ENCODE results near the gene SF3A1. TPM values are rescaled to one million over a fixed set of nuclear protein-coding genes. Genes with fewer than 3 reads are reported as not detected.

SF3A1 gene
- total RNA-seq, 2 experiments from 2014 or later = 220 to 233 TPM

- peak overlapping the region; percentile 76 for H3K4me3 Mint-ChIP-seq
- no peaks in the 10 kb centered on the region for H3K9me3 Mint-ChIP-seq
- POLR2A ChIA-PET = interaction anchor here (0.6 to 9.4 kb wide), 6 partner anchors 13 to 93 kb away, joined by 3 to 160 read pairs (median 6); partner anchors contain the start of genes CASTOR1, CCDC157, SF3A1 and TBC1D10A
- H3K4me1 Mint-ChIP-seq = peaks cover 78% of the 10 kb centered on the region
- H3K27me3 Mint-ChIP-seq = no peaks in the 10 kb centered on the region
- DNase-seq (no peak), ATAC-seq (ENCODE audit: low read depth) (peak; percentile 49)
- peaks cover 38% of the 10 kb centered on the region for H3K36me3 Mint-ChIP-seq
- H3K27ac Mint-ChIP-seq = peak overlapping the region; percentile 88
Measured at GRCh38 chr22:30309951-30310741, 46.5 kb downstream of the SF3A1 start.

GRCh38 chr22:30308518-30309230 lies 48.0 kb downstream of the SF3A1 start:
- H3K27me3 Mint-ChIP-seq = no peaks in the 10 kb centered on the region
- DNase-seq = no peak
- peaks cover 33% of the 10 kb centered on the region for H3K36me3 Mint-ChIP-seq
- H3K9me3 Mint-ChIP-seq = no peaks in the 10 kb centered on the region
- H3K4me1 Mint-ChIP-seq = peaks cover 82% of the 10 kb centered on the region
- ATAC-seq (ENCODE audit: low read depth) = no peak
- peak overlapping the region; percentile 52 for H3K4me3 Mint-ChIP-seq
- POLR2A ChIA-PET = interaction anchor here (0.6 to 9.4 kb wide), 6 partner anchors 12 to 69 kb away, joined by 3 to 160 read pairs (median 10); partner anchors contain the start of genes CASTOR1, CCDC157, SF3A1 and TBC1D10A
- peak overlapping the region; percentile 80 for H3K27ac Mint-ChIP-seq

GRCh38 chr22:30308093-30308492 lies 48.6 kb downstream of the SF3A1 start:
- Mint-ChIP-seq H3K36me3 (peaks cover 37% of the 10 kb centered on the region), H3K27me3 (no peaks in the 10 kb centered on the region), H3K4me1 (peaks cover 88% of the 10 kb centered on the region), H3K27ac (peak overlapping the region; percentile 80), H3K4me3 (peak overlapping the region; percentile 52), H3K9me3 (no peaks in the 10 kb centered on the region)
- DNase-seq = no peak
- no peak for ATAC-seq (ENCODE audit: low read depth)
- POLR2A ChIA-PET = interaction anchor here (0.7 to 9.4 kb wide), 3 partner anchors 15 to 48 kb away, joined by 3 to 160 read pairs (median 110); partner anchors contain the start of genes CASTOR1, CCDC157, SF3A1 and TBC1D10A

- H3K27ac Mint-ChIP-seq = peak overlapping the region; percentile 80
- peak overlapping the region; percentile 73 for H3K4me3 Mint-ChIP-seq
- ATAC-seq (ENCODE audit: low read depth) = peak; percentile 8
- POLR2A ChIA-PET = interaction anchor here (1.0 to 9.4 kb wide), 7 partner anchors 9 to 117 kb away, joined by 3 to 160 read pairs (median 14); partner anchors contain the start of genes CASTOR1, CCDC157, SF3A1 and TBC1D10A
- DNase-seq = no peak
- no peaks in the 10 kb centered on the region for H3K9me3 Mint-ChIP-seq
- H3K36me3 Mint-ChIP-seq = peaks cover 34% of the 10 kb centered on the region
- H3K27me3 Mint-ChIP-seq = no peaks in the 10 kb centered on the region
- H3K4me1 Mint-ChIP-seq = peaks cover 88% of the 10 kb centered on the region
Measured at GRCh38 chr22:30307041-30307574, 49.6 kb downstream of the SF3A1 start.

- peaks cover 87% of the 10 kb centered on the region for H3K4me1 Mint-ChIP-seq
- DNase-seq (no peak), ATAC-seq (ENCODE audit: low read depth) (peak; percentile 25)
- no peaks in the 10 kb centered on the region for H3K9me3 Mint-ChIP-seq
- H3K27ac Mint-ChIP-seq = peak overlapping the region; percentile 80
- H3K36me3 Mint-ChIP-seq = peaks cover 34% of the 10 kb centered on the region
- peak overlapping the region; percentile 73 for H3K4me3 Mint-ChIP-seq
- no peaks in the 10 kb centered on the region for H3K27me3 Mint-ChIP-seq
- POLR2A ChIA-PET = interaction anchor here (1.0 to 9.4 kb wide), 7 partner anchors 10 to 117 kb away, joined by 3 to 160 read pairs (median 14); partner anchors contain the start of genes CASTOR1, CCDC157, SF3A1 and TBC1D10A
Measured at GRCh38 chr22:30306627-30307011, 50.1 kb downstream of the SF3A1 start.

- H3K27ac Mint-ChIP-seq = peak overlapping the region; percentile 80
- POLR2A ChIA-PET = interaction anchor here (1.0 to 9.4 kb wide), 8 partner anchors 10 to 118 kb away, joined by 3 to 160 read pairs (median 12); partner anchors contain the start of genes CASTOR1, CCDC157, SF3A1 and TBC1D10A
- H3K36me3 Mint-ChIP-seq = peaks cover 36% of the 10 kb centered on the region
- no peak for DNase-seq
- no peaks in the 10 kb centered on the region for H3K9me3 Mint-ChIP-seq
- H3K4me3 Mint-ChIP-seq = peak overlapping the region; percentile 73
- peak; percentile 27 for ATAC-seq (ENCODE audit: low read depth)
- no peaks in the 10 kb centered on the region for H3K27me3 Mint-ChIP-seq
- H3K4me1 Mint-ChIP-seq = peaks cover 88% of the 10 kb centered on the region
Measured at GRCh38 chr22:30305906-30306626, 50.6 kb downstream of the SF3A1 start.

- Mint-ChIP-seq H3K9me3 (no peaks in the 10 kb centered on the region), H3K36me3 (peaks cover 37% of the 10 kb centered on the region), H3K4me1 (peaks cover 87% of the 10 kb centered on the region), H3K4me3 (peak overlapping the region; percentile 73), H3K27ac (peak overlapping the region; percentile 80), H3K27me3 (no peaks in the 10 kb centered on the region)
- DNase-seq (peak; percentile 66), ATAC-seq (ENCODE audit: low read depth) (peak; percentile 85)
- POLR2A ChIA-PET = interaction anchor here (0.8 to 9.4 kb wide), 9 partner anchors 10 to 118 kb away, joined by 3 to 160 read pairs (median 4); partner anchors contain the start of genes CASTOR1, CCDC157, SF3A1 and TBC1D10A
Measured at GRCh38 chr22:30305519-30305905, 51.2 kb downstream of the SF3A1 start.

- H3K27me3 Mint-ChIP-seq = no peaks in the 10 kb centered on the region
- peak overlapping the region; percentile 80 for H3K27ac Mint-ChIP-seq
- ATAC-seq (ENCODE audit: low read depth) = no peak
- H3K4me1 Mint-ChIP-seq = peaks cover 78% of the 10 kb centered on the region
- H3K4me3 Mint-ChIP-seq = peak overlapping the region; percentile 73
- no peak for DNase-seq
- peaks cover 36% of the 10 kb centered on the region for H3K36me3 Mint-ChIP-seq
- H3K9me3 Mint-ChIP-seq = no peaks in the 10 kb centered on the region
- POLR2A ChIA-PET = interaction anchor here (0.8 to 9.4 kb wide), 9 partner anchors 9 to 119 kb away, joined by 3 to 160 read pairs (median 4); partner anchors contain the start of genes CASTOR1, CCDC157, SF3A1 and TBC1D10A
Measured at GRCh38 chr22:30304495-30305244, 52.0 kb downstream of the SF3A1 start.

GRCh38 chr22:30302810-30303138 lies 53.9 kb downstream of the SF3A1 start:
- H3K36me3 Mint-ChIP-seq = peaks cover 40% of the 10 kb centered on the region
- peaks cover 74% of the 10 kb centered on the region for H3K4me1 Mint-ChIP-seq
- POLR2A ChIA-PET = interaction anchor here (1.0 to 9.4 kb wide), 7 partner anchors 10 to 121 kb away, joined by 3 to 160 read pairs (median 6); partner anchors contain the start of genes CASTOR1, CCDC157, SF3A1 and TBC1D10A
- H3K4me3 Mint-ChIP-seq = peak overlapping the region; percentile 56
- no peaks in the 10 kb centered on the region for H3K9me3 Mint-ChIP-seq
- H3K27ac Mint-ChIP-seq = peak overlapping the region; percentile 81
- DNase-seq = no peak
- no peak for ATAC-seq (ENCODE audit: low read depth)
- H3K27me3 Mint-ChIP-seq = no peaks in the 10 kb centered on the region

- POLR2A ChIA-PET = interaction anchor here (1.0 to 9.4 kb wide), 7 partner anchors 11 to 122 kb away, joined by 3 to 160 read pairs (median 6); partner anchors contain the start of genes CASTOR1, CCDC157, SF3A1 and TBC1D10A
- DNase-seq (no peak), ATAC-seq (ENCODE audit: low read depth) (no peak)
- Mint-ChIP-seq H3K4me1 (peaks cover 76% of the 10 kb centered on the region), H3K36me3 (peaks cover 37% of the 10 kb centered on the region), H3K4me3 (peak overlapping the region; percentile 56), H3K9me3 (no peaks in the 10 kb centered on the region), H3K27ac (peak overlapping the region; percentile 81), H3K27me3 (no peaks in the 10 kb centered on the region)
Measured at GRCh38 chr22:30301995-30302809, 54.5 kb downstream of the SF3A1 start.

- Mint-ChIP-seq H3K4me3 (no peak overlapping the region), H3K4me1 (peaks cover 67% of the 10 kb centered on the region), H3K27ac (no peak overlapping the region), H3K27me3 (no peaks in the 10 kb centered on the region), H3K36me3 (peaks cover 37% of the 10 kb centered on the region), H3K9me3 (no peaks in the 10 kb centered on the region)
- ATAC-seq (ENCODE audit: low read depth) (no peak), DNase-seq (no peak)
- POLR2A ChIA-PET = interaction anchor here (4.1 to 4.2 kb wide), 2 partner anchors 10 to 28 kb away, joined by 15 to 19 read pairs; partner anchors contain the start of genes CASTOR1 and TBC1D10A
Measured at GRCh38 chr22:30299322-30299721, 57.4 kb downstream of the SF3A1 start.
